ENCODE results near the gene YIPF2.
"Not testable (repeated sequence)": the region's sequence is repeated elsewhere in the genome, so short reads cannot be mapped to it uniquely, and the experiment has no call there.

- not testable (repeated sequence) for TF ChIP-seq CTCF, POLR2A (IDR thresholded peaks at IDR 0.05)
Observed at GRCh38 chr19:10941649-10942048, 13.2 kb upstream of the YIPF2 start.
